HK-2 (cell line): ENCODE results near the gene TBC1D5.

Source experiments
- DNase-seq: peaks from one replicate; pipeline ENCODE4 v3.0.0-alpha.2; 2018; ENCODE audit not compliant: unreplicated experiment

TBC1D5 gene

GRCh38 chr3:17231537-17232261 lies 510.7 kb downstream of the TBC1D5 start:
- no peak for DNase-seq

GRCh38 chr3:17227472-17227871 lies 515.0 kb downstream of the TBC1D5 start:
- no peak for DNase-seq

- DNase-seq, result no peak
Observed at GRCh38 chr3:17221529-17221928, 520.9 kb downstream of the TBC1D5 start.

GRCh38 chr3:17219593-17219992 lies 522.8 kb downstream of the TBC1D5 start:
- DNase-seq, result no peak

GRCh38 chr3:17218587-17218986 lies 523.8 kb downstream of the TBC1D5 start:
- no peak for DNase-seq

- no peak for DNase-seq
Observed at GRCh38 chr3:17217588-17217987, 524.8 kb downstream of the TBC1D5 start.

GRCh38 chr3:17213102-17213501 lies 529.3 kb downstream of the TBC1D5 start:
- DNase-seq, result no peak

GRCh38 chr3:17207979-17208378 lies 534.5 kb downstream of the TBC1D5 start:
- no peak for DNase-seq

- DNase-seq, result no peak
Observed at GRCh38 chr3:17207019-17207418, 535.4 kb downstream of the TBC1D5 start.

- no peak for DNase-seq
Observed at GRCh38 chr3:17204049-17204650, 538.3 kb downstream of the TBC1D5 start.

GRCh38 chr3:17201538-17201937 lies 540.9 kb downstream of the TBC1D5 start:
- DNase-seq, result no peak

- no peak for DNase-seq
Observed at GRCh38 chr3:17195856-17196604, 546.4 kb downstream of the TBC1D5 start.

- DNase-seq, result no peak
Observed at GRCh38 chr3:17195192-17195611, 547.2 kb downstream of the TBC1D5 start.

GRCh38 chr3:17194116-17194515 lies 548.3 kb downstream of the TBC1D5 start:
- no peak for DNase-seq

- no peak for DNase-seq
Observed at GRCh38 chr3:17192995-17193394, 549.4 kb downstream of the TBC1D5 start.

- no peak for DNase-seq
Observed at GRCh38 chr3:17190353-17191078, 551.9 kb downstream of the TBC1D5 start.

GRCh38 chr3:17188378-17188777 lies 554.1 kb downstream of the TBC1D5 start:
- no peak for DNase-seq

- DNase-seq, result no peak
Observed at GRCh38 chr3:17187589-17188184, 554.7 kb downstream of the TBC1D5 start.

GRCh38 chr3:17183951-17184550 lies 558.4 kb downstream of the TBC1D5 start:
- DNase-seq, result no peak

GRCh38 chr3:17182166-17182565 lies 560.3 kb downstream of the TBC1D5 start:
- DNase-seq, result no peak

GRCh38 chr3:17181413-17181907 lies 561.0 kb downstream of the TBC1D5 start:
- DNase-seq, result no peak
